ENCODE data around the gene LATS2. TPM values are rescaled to one million over a fixed set of nuclear protein-coding genes. Genes with fewer than 3 reads are reported as not detected.

The LATS2 gene
- total and polyA plus RNA-seq, 9 donors: 12.5 to 41.9 (median 22.8) TPM

- no peak for DNase-seq
- TF ChIP-seq EP300 (IDR thresholded peaks at IDR 0.05): no peak
- TF ChIP-seq CTCF (IDR thresholded peaks at IDR 0.05): no peak
- TF ChIP-seq POLR2A (IDR thresholded peaks at IDR 0.05): no peak
- H3K4me3 ChIP-seq: no peak overlapping the region
- intact Hi-C loops (cut with DNase I): no loop called here
- H3K27me3 ChIP-seq: no peaks in the 10 kb centered on the region
- H3K4me1 ChIP-seq (ENCODE audit: insufficient read depth): peaks cover 2% of the 10 kb centered on the region
- no peaks in the 10 kb centered on the region for H3K9me3 ChIP-seq
- no peak overlapping the region for H3K27ac ChIP-seq
- 90 to 95% (median 92%) methylated on average over 20 of the region's 20 CpGs for WGBS, 3 donors
- H3K36me3 ChIP-seq: no peaks in the 10 kb centered on the region
Observed at GRCh38 chr13:21077076-21077787, 15.8 kb upstream of the LATS2 start.

- no peak overlapping the region for H3K27ac ChIP-seq
- no peaks in the 10 kb centered on the region for H3K9me3 ChIP-seq
- 62 to 65% (median 63%) methylated on average over 18 of the region's 18 CpGs for WGBS, 3 donors
- DNase-seq: peak in 2 of 5 donors; percentile 24 to 36
- no peak for TF ChIP-seq EP300 (IDR thresholded peaks at IDR 0.05)
- no peaks in the 10 kb centered on the region for H3K36me3 ChIP-seq
- intact Hi-C loops (cut with DNase I): no loop called here
- H3K4me3 ChIP-seq: peak overlapping the region; percentile 42
- peaks cover 2% of the 10 kb centered on the region for H3K4me1 ChIP-seq (ENCODE audit: insufficient read depth)
- H3K27me3 ChIP-seq: no peaks in the 10 kb centered on the region
Observed at GRCh38 chr13:21076253-21076652, 14.9 kb upstream of the LATS2 start.

- Histone ChIP-seq H3K4me3 (peak overlapping the region; percentile 42), H3K36me3 (no peaks in the 10 kb centered on the region), H3K27me3 (no peaks in the 10 kb centered on the region), H3K9me3 (no peaks in the 10 kb centered on the region), H3K4me1 (ENCODE audit: insufficient read depth) (peaks cover 2% of the 10 kb centered on the region), H3K27ac (peak overlapping the region; percentile 64 to 67)
- TF ChIP-seq CTCF (IDR thresholded peaks at IDR 0.05) (no peak), EP300 (IDR thresholded peaks at IDR 0.05) (no peak), POLR2A (IDR thresholded peaks at IDR 0.05) (no peak)
- intact Hi-C loops (cut with DNase I): no loop called here
- WGBS, 3 donors: 2% methylated on average over 44 to 60 of the region's 64 CpGs
- peak; percentile 34 to 73 (median 60) for DNase-seq
Observed at GRCh38 chr13:21075379-21076249, 14.2 kb upstream of the LATS2 start.

- H3K4me1 ChIP-seq (ENCODE audit: insufficient read depth): peaks cover 2% of the 10 kb centered on the region
- peak overlapping the region in 1 of 2 donors; percentile 64 for H3K27ac ChIP-seq
- no peaks in the 10 kb centered on the region for H3K9me3 ChIP-seq
- no peak for TF ChIP-seq POLR2A (IDR thresholded peaks at IDR 0.05)
- no peak for TF ChIP-seq CTCF (IDR thresholded peaks at IDR 0.05)
- TF ChIP-seq EP300 (IDR thresholded peaks at IDR 0.05): no peak
- 27 to 44% (median 41%) methylated on average over 9 of the region's 9 CpGs for WGBS, 3 donors
- no peaks in the 10 kb centered on the region for H3K27me3 ChIP-seq
- DNase-seq: no peak
- peak overlapping the region; percentile 42 for H3K4me3 ChIP-seq
- no peaks in the 10 kb centered on the region for H3K36me3 ChIP-seq
- intact Hi-C loops (cut with DNase I): no loop called here
Observed at GRCh38 chr13:21075011-21075378, 13.6 kb upstream of the LATS2 start.

All from ovary (tissue), 9 donors.